Measurements from ENCODE around the gene APOB.
"Not testable (repeated sequence)": the region's sequence is repeated elsewhere in the genome, so short reads cannot be mapped to it uniquely, and the experiment has no call there.

Gene APOB

DNA sequence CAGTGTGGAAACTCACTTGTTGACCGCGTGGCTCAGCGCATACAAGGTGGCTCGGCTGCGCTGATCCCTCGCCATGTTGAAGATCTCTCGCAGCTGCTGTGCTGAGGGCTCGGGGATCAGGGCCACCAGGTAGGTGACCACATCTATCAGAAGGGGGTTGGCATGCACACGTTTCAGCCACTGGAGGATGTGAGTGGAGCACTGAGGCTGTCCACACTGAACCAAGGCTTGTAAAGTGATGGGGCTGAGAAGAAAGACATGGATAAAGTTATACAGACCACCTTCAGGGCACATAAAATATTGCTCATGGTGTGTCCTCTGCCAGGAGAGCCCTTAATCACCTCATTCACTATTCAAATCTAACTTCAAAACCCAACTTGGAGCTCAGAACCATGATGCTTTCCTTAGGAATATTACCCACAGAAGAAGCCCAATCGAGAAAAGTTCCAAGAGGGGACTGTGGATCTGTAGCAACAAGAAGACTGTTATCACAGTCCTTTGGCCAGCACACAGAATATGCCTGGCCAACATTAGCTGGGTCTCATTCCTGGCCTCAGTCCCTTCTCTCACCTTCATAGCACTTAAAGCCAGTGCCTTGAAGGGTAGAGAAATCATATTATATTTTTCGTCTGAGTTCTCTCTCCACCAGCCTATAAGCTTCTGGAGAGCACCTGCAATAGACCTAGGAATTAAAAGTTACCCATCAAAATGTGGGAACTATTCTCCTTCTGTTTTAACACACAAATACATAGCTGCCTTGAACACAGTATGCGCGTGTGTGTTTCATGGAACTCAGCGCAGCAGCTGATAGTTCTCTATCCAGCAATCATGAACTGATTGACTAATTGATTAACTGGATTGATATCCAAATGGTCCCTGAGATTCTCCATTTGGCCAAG is 11.3 kb downstream of the APOB start:
- DNase-seq (ENCODE audit: low read depth, low spot score): no peak

DNA sequence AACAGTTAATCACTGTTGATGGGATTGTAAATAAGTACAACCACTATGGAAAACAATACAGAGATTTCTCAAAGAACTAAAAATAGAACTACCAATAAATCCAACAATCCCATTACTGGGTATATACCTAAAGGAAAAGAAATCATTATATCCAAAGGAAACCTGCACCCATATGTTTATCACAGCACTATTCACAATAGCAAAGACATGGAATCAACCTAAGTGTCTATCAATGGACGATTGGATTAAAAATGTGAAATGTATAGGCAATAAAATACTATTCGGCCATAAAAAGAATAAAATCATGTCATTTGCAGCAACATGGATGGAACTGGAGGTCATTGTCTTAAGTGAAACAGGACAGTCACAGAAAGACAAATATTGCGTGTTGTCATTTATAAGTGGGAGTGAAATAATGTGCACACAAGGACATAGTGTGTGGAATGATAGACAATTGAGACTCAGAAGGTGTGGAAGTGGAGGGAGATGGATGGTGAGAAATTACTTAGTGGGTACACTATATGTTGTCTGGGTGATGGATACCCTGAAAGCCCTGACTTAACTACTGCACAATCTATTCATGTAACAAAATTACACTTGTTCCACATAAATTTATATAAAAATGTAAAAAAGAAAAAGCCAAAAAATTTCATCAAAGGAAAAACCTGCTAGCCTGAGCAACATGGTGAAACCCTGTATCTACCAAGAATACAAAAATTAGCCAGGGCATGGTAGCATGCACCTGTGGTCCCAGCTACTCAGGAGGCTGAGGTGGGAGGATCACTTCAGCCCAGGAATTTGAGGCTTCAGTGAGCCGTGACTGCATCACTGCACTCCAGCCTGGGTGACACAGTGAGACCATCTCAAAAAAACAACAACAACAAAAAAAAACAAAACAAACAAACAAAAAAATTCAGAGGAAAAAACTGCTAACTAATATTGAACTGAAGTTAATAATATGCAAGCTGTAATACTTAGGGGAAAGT is 12.6 kb downstream of the APOB start:
- DNase-seq (ENCODE audit: low read depth, low spot score): no peak

DNA sequence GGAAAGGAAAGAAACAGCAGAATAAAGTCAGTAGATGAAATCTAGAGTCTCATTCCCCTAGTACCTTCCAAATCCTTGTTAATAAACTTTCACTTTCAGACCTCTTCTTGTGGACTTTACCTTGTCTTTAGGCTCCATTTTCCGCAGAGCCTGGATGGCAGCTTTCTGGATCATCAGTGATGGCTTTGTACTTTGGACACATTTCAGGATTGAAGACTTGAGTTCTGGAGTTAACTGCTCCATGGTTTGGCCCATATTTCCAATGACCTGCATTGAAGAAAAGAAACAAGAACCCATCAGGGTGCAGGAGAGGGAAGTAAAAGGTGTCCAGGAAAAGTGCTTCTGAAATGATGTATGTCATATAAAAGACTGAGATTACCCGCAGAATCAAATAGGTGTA is 14.4 kb downstream of the APOB start:
- DNase-seq (ENCODE audit: low read depth, low spot score): no peak

DNA sequence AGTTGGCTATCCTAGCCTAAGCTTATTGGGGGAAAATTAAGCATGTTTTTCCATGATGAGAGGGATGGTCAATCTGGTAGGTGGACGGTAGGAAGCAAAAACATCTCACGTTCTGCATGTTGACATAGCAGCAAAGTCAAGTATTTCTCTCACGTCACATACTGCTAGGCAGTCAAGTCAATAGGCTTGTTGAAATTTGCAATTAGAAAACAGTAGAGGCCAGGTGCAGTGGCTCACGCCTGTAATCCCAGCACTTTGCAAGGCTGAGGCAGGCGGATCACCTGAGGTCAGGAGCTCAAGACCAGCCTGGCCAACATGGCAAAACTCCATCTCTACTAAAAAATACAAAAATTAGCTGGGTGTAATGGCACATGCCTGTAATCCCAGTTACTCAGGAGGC is 14.9 kb downstream of the APOB start:
- not testable (repeated sequence) for DNase-seq (ENCODE audit: low read depth, low spot score)

DNA sequence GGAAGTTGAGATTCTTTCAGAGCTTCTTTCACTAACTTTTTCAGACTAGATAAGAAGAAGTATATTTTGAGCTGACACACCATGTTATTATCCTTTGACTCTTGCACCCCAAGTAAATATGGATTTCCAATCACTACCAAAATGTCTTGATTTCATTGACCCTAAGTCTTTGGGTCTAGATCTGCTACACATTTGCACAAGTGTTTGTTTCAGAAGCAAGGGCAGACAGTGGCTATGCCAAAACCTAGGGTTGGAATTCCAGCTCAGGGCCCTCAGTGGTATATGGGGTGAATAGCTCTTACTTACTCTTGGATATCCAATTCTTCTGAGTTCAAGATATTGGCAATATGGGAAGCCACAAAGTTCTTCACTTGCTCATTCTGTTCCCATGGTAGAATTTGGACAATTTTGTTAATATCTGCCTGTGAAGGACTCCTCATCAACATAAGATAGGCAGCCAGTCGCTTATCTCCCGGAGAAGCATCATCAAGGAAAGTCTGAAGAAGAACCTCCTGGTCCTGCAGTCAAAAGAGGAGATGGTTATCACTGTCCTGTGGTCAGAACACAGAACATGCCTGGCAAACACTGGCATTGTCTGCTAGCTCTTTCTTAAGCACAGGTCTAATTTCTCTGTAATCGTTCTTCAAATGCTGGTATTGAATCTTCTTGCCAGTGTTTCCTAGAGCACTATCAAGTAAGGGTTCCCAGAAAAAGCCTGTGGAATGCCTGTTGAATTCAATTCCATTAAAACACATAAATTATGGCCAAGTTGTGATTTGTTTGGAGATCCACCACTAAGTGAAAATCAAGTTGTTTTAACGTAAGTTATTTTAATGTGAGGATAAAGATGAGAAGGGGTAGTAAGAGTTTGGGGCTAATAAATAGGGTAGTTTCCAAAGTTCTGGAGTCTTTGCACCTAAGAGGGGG is 15.6 kb downstream of the APOB start:
- DNase-seq (ENCODE audit: low read depth, low spot score): no peak

DNA sequence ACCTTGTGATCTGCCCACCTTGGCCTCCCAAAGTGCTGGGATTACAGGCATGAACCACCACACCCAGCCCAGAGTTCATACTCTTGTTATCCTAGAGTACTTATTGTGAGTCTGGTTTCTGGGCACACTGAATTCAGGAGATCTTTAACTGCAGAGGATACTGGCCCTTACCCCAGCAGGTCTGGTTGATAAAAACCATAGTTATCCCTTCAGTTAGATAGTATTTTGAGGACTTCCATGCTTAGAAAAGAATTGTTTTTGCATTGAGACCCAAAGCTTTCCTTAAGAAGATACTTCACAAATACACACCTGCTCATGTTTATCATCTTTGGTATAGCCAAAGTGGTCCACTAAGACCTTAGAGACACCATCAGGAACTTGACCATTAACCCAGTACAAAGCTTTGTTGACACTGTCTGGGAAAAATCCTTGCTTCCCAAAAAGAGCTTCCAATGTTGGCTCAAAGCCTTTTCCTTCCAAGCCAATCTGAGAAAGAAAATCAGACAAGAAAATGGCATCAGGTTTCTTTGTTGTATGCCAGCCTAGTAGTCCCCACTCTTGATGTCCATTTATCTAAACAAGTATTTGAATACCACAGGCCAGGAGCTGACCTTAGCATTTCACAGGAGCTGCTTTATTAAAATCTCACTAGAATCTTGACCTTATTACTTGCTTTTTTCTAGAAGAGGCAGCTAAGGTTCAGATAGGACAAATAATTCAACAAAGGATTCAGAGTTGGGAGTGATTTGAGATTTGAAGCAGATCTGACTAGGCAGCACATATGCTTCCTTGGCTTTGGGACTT is 17.2 kb downstream of the APOB start:
- DNase-seq (ENCODE audit: low read depth, low spot score): no peak

DNA sequence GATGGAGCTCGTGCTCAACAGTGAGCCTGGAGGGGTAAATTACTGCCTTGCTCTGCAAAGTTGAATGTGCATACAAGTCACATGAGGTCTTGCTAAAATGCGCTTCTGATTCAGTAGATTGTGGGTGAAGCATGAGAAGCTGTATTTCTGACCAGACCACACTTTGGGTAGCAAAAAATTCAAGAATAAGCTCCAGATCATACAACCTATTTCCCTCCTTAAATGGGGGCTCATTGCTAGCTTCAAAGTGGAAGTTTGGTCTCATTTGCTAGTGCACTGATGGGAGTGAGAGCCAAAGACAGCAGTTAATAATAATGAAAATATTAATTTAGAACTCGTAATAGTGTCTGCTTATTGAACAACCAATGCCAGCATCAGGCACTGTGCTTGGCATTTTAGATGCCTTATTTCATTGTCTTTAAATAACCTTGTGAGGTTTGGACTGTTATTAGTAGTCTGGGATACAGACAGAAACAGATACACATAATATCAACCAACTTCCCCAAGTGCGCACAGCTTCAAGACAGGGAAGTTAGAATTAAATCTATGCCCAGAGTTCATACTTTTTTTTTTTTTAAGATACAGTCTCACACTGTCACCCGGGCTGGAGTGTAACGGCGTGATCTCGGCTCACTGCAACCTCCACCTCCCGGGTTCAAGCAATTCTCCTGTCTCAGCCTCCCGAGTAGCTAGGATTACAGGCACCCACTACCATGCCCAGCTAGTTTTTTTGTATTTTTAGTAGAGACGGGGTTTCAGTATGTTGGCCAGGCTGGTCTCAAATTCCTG is 18.0 kb downstream of the APOB start:
- no peak for DNase-seq (ENCODE audit: low read depth, low spot score)

DNA sequence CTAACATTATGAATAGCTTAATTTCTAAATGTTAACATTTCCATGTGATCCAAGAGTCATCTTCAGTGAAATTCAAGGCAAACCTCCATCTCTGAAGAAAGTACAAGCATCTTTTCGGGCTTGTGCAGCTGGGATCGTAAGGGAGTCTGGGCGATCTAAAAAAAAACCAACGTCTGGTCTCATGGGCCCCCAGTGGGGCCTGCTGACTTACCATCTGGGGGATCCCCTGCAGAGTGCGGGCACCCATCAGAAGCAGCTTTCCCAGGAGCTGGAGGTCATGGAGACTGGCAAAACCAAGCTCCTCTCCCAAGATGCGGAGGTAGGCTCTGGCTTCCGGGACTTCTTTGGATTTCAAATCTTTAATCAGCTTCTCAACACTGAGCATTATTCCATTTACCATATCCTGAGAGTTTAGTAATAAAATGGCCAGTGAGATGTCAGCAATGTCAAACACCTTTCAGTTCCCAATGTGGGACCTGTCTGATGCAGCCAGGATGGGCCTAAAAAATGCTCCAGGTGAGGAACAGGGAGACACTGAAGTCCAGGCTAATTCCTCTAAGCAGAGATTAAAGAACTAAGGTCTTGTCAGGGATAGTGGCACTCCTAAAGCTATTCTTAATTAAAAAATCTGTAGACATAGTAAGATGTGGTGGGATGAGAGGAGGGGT is 19.0 kb downstream of the APOB start:
- no peak for DNase-seq (ENCODE audit: low read depth, low spot score)

DNA sequence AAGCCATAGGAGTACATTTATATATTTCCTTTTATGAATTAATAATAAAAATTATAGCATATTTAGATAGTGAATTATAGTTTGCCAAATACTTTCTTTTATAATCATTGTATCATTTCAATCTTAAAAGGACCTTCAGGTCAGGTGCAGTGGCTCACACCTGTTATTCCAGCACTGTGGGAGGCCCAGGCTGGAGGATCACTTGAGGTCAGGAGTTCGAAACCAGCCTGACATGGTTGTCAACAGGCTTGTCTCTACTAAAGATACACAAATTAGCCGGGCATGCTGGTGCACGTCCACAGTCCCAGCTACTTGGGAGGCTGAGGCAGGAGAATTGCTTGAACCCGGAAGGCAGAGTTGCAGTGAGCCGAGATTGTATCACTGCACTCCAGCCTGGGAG is 19.7 kb downstream of the APOB start:
- no peak for DNase-seq (ENCODE audit: low read depth, low spot score)

DNA sequence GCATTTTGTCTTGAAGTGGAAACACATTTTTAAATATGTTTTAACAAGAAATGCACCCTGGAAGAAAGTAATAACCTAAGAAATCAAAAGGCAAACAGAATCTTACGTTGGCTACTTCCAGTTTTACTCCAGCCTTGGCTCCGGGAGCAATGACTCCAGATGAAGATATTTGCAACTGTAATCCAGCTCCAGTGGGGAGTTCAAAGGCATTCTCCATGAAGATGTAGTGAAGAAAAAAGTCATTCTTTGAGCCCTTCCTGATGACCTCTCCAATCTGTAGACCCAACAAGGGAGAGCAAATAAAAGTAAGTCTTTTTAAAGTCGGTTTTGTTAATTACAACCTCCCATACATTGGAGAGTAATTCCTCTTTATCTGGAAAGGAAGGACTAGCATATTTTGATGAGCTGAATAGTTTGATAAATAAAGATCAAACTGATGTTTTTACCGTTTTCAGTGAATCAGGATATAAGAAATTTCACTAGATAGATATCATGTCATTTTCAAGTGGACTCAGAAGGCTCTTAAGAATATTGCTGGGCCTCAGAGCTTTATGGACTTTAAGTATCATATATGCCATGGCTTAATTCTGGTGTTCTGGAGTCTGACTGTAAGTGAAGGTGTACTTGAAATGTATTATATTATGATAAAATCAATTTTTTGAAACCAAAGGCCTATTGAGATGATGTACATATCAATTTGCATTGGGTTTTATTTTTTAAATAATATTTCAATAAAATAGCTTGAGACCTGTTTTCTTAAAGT is 20.3 kb downstream of the APOB start:
- no peak for DNase-seq (ENCODE audit: low read depth, low spot score)

DNA sequence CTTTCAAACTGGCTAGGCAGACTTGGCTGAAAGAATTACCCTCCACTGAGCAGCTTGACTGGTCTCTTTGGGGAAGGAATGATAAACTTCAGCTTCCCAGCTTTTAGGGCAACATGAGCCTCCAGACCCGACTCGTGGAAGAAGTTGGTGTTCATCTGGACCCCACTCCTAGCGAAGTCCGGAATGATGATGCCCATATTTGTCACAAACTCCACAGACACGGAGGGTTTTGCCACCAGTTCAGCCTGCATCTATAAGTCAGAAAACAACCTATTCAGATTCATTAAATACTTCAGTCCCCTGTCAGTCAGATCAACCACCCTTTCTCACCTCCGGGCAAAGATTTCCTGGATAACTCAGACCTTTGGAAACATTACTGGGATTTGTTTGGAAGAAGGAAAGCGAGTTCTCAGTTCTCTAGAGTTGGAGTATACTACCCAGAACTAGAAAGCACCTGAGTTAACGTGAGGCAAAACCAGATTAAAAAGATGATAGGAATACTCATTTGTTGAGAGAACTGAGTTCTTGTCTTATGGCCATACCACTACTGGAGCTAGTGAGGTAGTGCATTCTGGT is 21.0 kb downstream of the APOB start:
- no peak for DNase-seq (ENCODE audit: low read depth, low spot score)

DNA sequence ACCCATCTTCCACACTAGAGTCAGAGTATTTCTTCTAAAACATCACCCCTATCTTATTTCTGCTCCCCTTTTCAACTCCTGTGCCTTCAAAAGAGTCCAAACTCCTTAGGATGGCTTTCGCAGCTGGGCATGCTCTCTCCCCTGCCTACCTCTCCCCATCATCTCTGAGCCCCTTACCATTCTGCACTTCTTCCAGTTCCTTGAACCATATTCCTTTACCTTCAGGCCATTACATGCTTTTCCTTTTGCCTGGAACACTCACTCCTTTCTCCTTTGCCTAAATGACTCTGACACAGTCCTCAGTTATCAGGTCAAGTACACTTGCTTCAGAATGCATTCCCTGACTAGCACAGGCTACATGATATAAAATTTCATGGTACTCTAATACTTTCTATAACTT is 22.4 kb downstream of the APOB start:
- DNase-seq (ENCODE audit: low read depth, low spot score): no peak

DNA sequence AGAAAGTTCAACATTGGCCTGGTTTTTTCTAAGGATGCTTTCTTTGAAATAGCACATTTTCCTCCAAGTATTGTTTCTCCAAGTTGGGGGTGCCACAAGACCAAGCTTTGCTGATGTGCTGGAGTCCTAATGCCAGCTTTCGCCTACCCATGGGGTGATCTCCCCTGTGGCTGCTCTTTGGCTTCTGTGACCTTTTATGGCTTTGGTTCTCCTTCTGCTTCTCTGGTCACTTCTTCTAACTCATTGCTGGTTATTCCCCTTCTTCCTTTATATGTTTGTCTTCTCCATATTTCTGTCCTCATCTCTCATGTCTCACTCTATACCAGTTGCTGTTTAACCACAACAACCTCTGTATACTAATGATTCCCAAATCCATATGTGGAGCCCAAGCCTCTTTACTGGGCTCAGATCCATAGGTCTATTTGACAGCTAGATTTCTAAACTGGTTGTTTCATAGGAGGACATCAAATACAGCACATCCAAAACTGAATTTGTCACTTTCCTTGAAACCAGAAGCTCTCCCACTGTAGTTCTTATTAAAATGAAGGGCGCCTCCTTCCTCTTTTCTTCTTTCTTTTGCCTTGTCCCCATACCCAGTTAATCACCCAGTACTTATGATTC is 23.1 kb downstream of the APOB start:
- no peak for DNase-seq (ENCODE audit: low read depth, low spot score)

DNA sequence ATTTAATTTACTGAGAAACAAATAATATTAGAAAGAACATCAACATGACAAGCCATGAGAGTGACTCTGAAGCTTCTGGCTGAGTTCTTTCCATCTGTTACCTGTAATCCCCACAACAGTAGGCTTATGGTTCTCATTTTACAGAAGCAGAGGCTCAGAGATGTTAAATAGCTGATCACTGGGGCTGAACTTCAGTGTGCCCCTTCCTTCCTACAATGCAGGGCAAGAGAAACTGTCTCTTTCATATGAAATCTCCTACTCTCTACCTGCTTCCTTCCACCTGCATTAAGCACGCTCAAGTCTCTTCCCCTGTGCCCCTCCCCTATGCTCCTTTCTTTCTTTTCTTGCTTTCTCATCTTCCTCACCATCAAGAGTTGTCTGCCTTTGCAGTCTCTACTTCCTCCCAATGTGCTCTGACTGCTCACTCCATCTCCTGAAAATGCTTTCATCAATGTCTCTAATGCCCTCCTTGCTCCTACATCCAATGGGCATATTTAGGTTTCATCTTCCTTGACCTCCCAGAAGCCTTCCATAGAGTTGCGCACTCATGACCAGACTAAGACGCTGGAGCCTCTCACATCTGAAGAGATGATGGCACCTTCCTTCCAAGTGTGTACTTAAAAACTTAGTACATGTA is 23.7 kb downstream of the APOB start:
- no peak for DNase-seq (ENCODE audit: low read depth, low spot score)

DNA sequence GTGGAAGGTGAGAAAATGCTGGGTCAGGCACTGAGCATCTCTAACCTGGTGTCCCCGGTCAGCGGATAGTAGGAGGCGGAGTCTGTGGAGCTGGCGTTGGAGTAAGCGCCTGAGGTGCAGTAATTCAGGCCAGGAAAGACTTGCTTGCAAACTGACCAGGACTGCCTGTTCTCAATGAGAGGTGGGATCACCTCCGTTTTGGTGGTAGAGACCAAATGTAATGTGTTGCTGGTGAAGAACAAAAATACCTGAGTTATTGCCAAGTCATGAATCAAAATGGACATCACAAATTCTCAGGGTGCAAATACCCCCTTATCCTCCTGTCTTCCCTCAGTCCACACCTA is 24.2 kb downstream of the APOB start:
- DNase-seq (ENCODE audit: low read depth, low spot score): no peak

DNA sequence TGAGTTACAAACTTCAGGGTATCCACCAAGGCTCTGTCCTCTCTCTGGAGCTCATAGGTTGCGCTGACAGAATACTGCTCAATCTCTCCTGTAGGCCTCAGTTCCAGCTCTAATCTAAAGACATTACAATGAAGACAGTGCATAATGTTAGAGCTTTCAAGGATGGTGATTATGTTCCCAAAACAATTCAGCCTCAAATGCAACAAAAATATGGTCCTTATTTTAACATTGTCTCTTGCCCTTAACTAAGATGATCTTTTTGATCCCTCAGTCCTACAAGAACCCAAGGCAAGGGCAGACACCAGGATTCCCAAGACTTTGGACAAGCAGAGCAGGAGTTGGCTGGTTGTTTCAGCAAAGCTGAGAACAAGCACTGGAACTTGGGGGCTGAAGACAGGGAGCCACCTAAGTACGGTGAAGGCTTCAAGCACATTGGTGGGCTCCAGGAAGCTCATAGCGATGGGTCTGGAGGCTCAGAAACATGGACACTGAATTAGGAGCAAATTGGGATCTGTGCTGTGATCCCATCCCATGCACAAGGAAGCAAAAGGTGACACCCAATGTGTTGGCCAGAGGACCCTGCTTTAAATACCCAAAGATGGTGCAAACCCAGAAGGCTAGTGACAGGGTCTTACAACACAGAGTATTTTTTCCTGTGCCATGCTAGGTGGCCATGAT is 24.7 kb downstream of the APOB start:
- no peak for DNase-seq (ENCODE audit: low read depth, low spot score)

DNA sequence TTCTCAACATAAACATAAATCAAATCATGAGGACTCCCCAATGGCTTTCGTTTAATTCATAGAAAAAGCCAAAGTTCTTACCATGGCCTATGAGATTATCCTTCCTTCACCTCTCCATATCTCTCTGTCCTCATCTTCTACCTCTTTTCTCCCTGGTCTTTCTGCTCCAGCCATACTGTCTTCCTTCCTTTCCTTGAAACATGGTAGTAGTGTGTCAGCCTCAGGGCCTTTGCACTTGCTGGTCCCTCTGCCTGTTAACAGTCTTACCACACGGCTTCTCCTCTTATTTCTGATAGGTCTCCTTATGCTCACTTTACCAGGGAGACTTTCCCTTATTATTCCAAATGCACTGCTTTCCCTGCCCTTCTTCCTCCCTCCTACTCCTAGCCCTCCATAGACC is 25.6 kb downstream of the APOB start:
- DNase-seq (ENCODE audit: low read depth, low spot score): no peak
